OCI-M1 (cell line): ENCODE data around the gene CHEK2.
"Not testable (repeated sequence)": the region's sequence is repeated elsewhere in the genome, so short reads cannot be mapped to it uniquely, and the experiment has no call there.

Experiments used
- DNase-seq: peaks from one replicate; lab custom pipeline; 2025; lab: John Stamatoyannopoulos, UW

The CHEK2 gene

GRCh38 chr22:28741200-28741784 lies 328 bp downstream of the CHEK2 start:
- no peak for DNase-seq

DNA sequence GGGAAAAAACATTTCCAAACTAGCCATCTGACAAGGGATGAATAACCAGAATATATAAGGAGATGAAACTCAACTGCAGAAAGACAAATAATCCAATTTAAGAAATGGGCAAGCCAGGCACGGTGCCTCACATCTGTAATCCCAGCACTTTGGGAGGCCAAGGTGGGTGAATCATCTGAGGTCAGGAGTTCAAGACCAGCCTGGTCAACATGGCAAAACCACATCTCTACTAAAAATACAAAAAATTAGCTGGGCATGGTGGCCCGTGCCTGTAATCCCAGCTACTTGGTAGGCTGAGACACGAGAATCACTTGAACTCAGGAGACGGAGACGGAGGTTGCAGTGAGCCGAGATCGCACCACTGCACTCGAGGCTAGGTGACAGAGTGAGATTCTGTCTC lies 2.7 kb downstream of the CHEK2 start:
- not testable (repeated sequence) for DNase-seq

DNA sequence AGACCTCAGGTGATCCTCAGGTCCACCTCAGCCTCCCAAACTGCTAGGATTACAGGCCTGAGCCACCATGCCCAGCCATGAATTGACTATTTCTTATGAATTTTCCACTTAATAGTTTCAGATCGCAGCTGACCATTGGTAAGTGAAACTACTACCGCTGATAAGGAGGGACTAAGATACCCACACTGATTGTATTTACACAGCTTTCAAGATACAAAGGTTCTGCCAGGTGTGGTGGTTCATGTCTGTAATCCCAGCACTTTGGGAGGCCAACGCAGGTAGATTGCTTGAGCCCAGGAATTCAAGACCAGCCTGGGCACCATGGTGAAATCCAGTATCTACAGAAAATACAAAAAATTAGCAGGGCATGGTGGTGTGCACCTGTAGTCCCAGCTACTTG lies 3.9 kb downstream of the CHEK2 start:
- DNase-seq: no peak

DNA sequence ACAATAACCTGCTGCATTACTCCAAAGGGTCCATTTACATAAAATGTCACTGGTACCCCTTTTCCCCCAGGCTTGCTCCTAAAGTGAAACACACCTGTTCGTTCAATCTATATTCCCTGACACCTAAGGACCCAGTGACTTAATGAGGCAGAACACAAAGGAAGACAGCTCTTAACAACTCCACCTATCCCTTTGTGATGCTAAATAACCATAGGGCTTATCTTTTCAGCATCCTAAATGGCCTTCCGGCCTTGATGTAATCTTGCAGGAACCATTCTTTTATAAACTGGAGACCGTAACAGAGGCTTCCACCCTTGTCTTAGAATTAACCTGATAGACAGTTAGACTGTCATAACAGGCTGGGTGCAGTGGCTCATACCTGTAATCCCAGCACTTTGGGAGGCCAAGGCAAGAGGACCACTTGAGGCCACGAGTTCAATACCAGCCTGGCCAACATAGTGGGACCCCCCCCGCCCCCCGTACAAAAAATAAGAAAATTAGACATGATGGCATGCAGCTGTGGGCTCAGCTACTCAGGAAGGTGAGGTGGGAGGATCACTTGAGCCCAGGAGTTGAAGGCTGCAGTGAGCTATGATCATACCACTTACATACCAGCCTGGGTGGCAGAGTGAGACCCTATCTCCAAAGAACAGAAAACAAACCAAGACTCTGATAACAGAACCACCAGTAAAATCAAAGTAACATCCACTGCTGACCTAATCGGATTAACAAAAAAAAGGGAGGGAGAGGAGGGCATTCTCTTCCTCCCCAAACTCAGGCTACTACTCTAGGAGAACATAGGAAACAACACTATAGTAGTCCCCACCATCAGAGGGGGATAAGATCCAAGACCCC lies 5.1 kb downstream of the CHEK2 start:
- peak; percentile 46 for DNase-seq

- no peak for DNase-seq
Observed at GRCh38 chr22:28734393-28734792, 7.2 kb downstream of the CHEK2 start.

- DNase-seq: no peak
Observed at GRCh38 chr22:28730179-28730578, 11.4 kb downstream of the CHEK2 start.

DNA sequence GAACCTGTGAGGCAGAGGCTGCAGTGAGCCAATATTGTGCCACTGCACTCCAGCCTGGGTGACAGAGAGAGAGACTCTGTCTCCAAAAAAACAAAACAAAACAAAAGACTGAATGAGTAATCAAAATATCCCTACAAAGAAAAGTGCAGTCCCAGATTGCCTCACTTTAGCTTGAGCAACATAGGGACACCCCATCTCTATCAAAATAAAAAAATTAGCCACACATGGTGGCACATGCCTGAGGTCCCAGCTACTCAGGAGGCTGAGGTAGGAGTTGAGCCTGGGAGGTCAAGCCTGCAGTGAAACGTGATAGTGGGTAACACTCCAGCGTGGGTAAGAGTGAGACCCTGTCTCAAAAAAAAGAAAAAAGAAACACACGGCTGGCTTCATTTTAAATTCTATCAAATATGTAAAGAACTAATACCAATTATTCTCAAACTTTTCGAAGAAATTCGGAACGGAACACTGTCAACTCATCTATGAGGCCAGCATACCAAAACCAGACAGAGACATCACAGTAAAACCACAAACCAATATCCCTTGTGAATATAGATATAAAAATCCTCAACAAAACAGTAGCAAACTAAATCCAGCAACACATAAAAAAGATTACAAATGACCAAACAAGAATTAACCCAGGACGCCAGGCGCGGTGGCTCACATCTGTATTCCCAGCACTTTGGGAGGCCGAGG lies 12.9 kb downstream of the CHEK2 start:
- DNase-seq: no peak

- no peak for DNase-seq
Observed at GRCh38 chr22:28728002-28728401, 13.6 kb downstream of the CHEK2 start.

DNA sequence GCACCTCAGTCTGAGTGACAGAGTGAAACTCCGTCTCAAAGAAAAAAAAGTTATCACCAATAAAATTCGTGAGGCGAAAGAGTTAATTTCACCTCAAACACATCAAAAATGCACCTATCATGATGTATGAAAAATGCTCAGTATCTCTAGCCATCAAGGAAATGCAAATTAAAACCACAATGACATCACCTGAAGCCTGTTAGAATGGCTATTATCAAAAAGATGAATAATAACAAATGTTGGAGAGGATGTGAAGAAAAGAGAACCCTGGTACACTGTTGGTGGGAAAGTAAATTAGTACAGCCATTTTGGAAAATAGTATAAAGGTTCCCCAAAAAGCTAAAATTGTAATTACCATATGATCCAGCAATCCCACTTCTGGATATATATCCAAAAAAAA lies 23.6 kb downstream of the CHEK2 start:
- no peak for DNase-seq

DNA sequence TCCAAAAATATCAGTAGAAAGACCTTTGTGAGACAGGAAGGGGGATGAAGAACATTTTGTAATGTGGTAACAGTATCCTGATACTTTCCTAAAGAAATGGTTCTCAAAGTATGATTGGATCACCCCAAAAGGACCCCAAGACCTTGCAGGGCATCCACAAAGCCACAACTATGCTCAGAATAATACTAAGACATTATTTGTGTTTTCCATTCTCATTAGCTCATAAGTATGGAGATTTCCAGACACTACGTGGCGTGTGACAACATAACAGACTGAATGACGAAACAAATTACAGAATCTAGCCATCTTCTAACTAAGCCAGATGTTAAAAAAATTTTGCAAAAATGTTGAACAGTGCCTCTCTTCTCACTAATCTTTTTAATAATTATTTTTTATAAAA lies 24.9 kb downstream of the CHEK2 start:
- no peak for DNase-seq

- no peak for DNase-seq
Observed at GRCh38 chr22:28715611-28716010, 26.0 kb downstream of the CHEK2 start.

DNA sequence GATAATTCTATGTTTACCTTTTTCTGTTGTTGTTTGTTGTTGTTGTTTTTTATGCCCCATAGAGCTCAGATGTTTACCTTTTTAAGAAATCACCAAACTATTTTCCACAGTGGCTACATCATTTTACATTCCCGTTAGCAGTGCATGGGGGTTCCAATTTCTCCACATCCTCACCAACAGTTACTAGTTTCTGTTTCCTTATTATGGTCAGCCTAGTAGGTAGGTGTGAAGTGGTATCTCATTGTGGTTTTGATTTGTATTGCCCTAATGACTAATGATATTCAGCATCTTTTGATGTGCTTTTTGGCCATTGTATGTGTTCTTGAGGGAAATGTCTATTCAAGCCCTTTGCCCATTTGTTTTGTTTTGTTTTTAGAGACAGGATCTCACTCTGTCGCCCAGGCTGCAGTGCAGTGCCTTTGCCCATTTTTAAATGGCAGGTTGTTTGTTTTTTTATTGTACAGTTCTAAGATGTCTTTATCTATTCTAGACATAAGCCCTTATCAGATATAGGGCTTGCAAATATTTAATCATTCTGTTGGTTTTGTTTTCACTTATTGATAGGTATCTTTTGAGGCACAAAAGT lies 27.5 kb downstream of the CHEK2 start:
- no peak for DNase-seq

DNA sequence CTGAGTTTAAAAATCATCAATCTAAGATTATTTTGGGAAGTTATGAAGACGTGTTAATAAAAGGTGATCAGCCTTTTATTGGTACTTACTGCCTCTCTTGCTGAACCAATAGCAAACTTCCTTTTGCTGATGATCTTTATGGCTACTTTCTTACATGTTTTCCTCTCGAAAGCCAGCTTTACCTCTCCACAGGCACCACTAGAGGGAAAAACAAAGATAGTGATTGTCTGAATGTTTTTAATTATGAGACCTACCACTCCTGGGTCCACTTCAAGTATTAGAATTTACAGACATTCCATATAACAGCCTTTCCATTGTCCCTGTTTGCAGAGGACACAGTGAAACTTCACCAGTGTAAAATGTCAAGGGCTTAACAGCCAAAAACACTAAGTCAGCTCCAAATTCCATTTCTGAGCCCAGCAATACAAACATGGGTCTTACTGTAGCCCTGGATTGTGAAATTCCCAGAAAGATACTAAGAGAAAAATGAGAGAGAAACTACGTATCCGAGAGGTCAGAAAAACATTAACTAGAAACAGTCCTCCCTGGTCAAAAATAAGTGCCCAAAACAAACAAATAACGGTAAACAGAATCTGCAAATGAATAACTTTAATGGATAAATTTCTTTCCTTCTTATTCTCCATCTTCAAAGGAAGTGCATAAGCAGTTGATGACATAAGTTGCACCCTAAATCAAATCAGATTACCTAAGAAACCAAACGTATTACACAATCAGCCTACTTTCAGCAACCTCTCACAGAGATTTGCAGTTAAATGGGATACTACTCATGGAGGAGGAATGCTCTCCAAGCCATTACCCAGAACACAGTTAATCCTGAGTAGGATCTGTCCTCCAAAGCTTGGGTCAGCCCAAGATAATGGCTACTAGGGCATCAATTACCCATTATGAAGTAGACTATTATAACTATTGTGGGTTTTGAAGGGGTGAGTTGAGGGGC lies 29.5 kb downstream of the CHEK2 start:
- peak; percentile 6 for DNase-seq

GRCh38 chr22:28711341-28711740 lies 30.3 kb downstream of the CHEK2 start:
- DNase-seq: no peak

DNA sequence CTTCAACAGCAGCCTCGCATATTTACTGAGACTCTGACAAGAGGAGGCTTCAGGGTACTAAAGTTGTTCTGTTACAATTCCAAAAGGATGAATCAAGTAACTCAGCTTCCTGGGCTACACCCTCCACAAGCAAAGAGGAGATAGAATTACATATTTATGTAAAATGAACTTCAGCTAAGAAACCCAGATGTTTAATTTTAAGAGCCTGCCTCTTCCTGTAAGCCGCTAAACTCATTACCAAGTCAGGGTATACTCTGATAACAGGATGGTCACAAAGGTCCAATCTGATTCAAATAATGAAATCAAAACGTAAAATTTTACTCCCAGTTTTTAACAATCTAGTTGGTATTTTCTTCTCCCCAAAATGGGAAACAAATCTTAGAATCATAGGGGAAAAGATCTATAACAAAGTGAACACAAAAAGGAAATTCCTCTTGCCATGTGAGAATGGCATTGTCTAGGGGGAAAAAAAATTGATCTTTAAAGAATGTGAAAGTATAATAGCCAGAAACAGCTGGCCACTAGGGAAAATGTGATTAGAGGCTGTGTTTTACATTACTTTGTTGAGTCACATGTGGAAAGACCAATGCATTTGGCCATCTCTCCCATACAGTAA lies 30.9 kb downstream of the CHEK2 start:
- no peak for DNase-seq

GRCh38 chr22:28710107-28710506 lies 31.5 kb downstream of the CHEK2 start:
- no peak for DNase-seq

GRCh38 chr22:28706845-28707244 lies 34.8 kb downstream of the CHEK2 start:
- no peak for DNase-seq

- no peak for DNase-seq
Observed at GRCh38 chr22:28703436-28703835, 38.2 kb downstream of the CHEK2 start.

DNA sequence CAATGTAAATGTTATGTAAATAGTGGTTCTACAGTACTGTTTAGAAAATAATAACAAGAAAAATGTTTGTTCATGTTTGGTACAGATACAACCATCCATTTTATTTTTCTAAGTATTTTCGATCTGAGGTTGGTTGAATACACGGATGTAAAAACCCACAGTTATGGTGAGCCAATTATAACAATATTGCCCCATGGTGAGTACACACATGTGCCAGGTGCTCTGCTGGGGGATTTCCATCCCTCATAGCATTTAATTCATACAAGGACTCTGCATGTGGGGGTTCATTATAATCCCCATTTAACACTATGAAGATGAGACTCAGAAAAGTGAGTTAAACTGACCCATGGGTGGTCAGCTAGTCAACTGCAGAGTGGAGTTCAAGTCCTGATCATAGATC lies 38.7 kb downstream of the CHEK2 start:
- no peak for DNase-seq

DNA sequence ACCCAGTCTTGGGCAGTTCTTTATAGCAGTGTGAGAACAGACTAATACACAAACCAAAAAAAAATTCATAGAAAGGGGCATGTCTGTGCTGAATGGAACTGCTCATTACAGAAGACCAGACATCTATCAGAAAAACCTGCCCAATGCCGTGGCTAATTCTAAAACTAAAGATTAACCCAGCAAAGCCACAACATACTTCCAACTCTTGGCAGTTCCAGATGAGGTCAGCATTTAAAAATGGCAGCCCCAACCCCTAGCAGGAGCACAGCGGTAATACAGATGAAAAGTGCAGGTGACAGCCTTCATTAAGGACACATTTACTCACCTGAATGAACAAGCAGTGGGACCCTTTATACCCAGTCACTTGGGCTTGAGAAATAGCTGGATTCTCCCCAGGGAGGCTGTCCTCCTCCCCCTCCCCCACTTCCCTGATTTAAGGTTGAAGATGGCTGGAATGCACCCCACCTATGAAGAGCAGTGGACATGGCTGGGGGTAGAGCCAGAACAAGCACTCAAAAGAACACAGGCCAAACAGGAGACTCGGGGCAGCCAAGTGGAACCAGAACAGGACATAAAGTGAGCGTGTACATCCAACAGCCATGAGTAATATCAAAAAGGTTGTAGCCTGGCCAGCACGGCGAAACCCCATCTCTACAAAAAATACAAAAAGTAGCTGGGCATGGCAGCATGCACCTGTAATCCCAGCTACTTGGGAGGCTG lies 48.4 kb downstream of the CHEK2 start:
- not testable (repeated sequence) for DNase-seq
